MG63 (cell line): ENCODE results near the gene CDH4. TPM values are rescaled to one million over a fixed set of nuclear protein-coding genes. Genes with fewer than 3 reads are reported as not detected.
"Not testable (repeated sequence)": the region's sequence is repeated elsewhere in the genome, so short reads cannot be mapped to it uniquely, and the experiment has no call there.

Experiments
- DNase-seq: peaks from one replicate; pipeline ENCODE4 v3.0.0-alpha.2; 2020
- H3K27me3 ChIP-seq: fragments of 250-450 bp; sonication (Bioruptor Pico); 2 replicates; pipeline ENCODE4 v1.5.1; 2020; ENCODE audit warnings: mild to moderate bottlenecking, moderate library complexity
- H3K36me3 ChIP-seq: fragments of 250-450 bp; sonication (Bioruptor Pico); 2 replicates; pipeline ENCODE4 v1.5.1; 2020; ENCODE audit warnings: mild to moderate bottlenecking, moderate library complexity
- H3K4me3 ChIP-seq: fragments of 250-450 bp; sonication (Bioruptor Pico); 2 replicates; pipeline ENCODE4 v1.5.1; 2020; ENCODE audit warnings: mild to moderate bottlenecking, moderate library complexity
- H3K9me3 ChIP-seq: fragments of 250-450 bp; sonication (Bioruptor Pico); 2 replicates; pipeline ENCODE4 v1.5.1; 2020; ENCODE audit warnings: mild to moderate bottlenecking, moderate library complexity
- total RNA-seq: library from RNA; depleted of rRNA; stranded (reverse); fragments of >200 nt; shearing (Covaris generic); gene quantifications from 2 replicates; pipeline ENCODE4 v1.2.3, GENCODE V29; 2014; ENCODE audit warnings: low replicate concordance

CDH4 gene
- total RNA-seq, 1 experiment from 2014 or later: not detected

DNA sequence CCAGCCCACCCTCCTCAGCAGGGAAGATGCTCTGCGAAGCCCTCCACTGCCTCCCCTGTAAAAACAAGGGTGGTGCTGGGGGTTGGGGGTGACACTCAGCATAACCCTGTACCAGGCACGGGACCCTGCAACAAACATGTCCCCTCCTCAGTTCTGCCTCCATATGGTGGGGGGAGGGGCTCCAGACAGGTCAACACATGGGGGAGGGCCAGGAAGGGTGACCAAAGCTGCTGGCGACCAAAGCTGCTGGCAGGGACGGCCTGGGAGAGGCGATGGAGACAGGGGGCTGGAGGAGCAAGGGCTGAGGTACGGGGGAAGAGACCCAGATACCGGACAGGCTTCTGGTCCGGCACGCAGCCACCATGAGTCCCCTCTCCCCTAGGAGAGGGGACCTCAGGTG, 690.5 kb downstream of the CDH4 start:
- DNase-seq: no peak
- Histone ChIP-seq H3K4me3 (no peak overlapping the region), H3K27me3 (no peaks in the 10 kb centered on the region), H3K36me3 (no peaks in the 10 kb centered on the region), H3K9me3 (no peaks in the 10 kb centered on the region)

DNA sequence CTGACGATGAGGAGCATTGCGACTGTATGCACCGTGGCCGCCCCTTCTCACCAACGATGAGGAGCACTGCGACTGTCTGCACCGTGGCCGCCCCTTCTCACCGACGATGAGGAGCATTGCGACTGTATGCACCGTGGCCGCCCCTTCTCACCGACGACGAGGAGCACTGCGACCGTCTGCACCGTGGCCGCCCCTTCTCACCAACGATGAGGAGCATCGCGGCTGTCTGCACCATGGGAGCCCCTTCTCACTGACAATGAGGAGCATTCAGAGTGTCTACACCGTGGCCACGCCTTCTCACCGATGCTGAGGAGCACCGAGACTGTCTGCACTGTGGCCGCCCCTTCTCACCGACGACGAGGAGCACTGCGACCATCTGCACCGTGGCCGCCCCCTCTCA, 692.9 kb downstream of the CDH4 start:
- H3K4me3 ChIP-seq, DNase-seq: not testable (repeated sequence)

DNA sequence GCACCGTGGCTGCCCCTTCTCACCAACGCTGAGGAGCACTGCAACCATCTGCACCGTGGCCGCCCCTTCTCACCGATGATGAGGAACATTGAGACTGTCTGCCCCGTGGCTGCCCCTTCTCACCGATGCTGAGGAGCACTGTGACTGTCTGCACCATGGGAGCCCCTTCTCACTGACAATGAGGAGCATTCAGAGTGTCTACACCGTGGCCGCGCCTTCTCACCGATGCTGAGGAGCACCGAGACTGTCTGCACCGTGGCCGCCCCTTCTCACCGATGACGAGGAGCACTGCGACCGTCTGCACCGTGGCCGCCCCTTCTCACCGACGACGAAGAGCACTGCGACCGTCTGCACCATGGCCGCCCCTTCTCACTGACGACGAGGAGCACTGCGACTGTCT, 693.4 kb downstream of the CDH4 start:
- H3K27me3 ChIP-seq, H3K36me3 ChIP-seq, H3K4me3 ChIP-seq: not testable (repeated sequence)

More for the DNA sequence above, 692.9 kb downstream of the CDH4 start:
- H3K27me3 ChIP-seq, H3K36me3 ChIP-seq, H3K9me3 ChIP-seq: not testable (repeated sequence)

DNA sequence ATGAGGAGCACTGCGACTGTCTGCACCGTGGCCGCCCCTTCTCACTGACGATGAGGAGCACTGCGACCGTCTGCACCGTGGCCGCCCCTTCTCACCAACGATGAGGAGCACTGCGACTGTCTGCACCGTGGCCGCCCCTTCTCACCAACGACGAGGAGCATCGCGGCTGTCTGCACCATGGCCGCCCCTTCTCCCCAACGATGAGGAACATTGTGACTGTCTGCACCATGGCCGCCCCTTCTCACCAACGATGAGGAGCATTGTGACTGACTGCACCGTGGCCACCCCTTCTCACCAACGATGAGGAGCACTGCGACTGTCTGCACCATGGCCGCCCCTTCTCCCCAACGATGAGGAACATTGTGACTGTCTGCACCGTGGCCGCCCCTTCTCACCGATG, 696.0 kb downstream of the CDH4 start:
- H3K27me3 ChIP-seq, H3K36me3 ChIP-seq, DNase-seq, H3K9me3 ChIP-seq, H3K4me3 ChIP-seq: not testable (repeated sequence)

More for the DNA sequence above, 693.4 kb downstream of the CDH4 start:
- H3K9me3 ChIP-seq, DNase-seq: not testable (repeated sequence)

DNA sequence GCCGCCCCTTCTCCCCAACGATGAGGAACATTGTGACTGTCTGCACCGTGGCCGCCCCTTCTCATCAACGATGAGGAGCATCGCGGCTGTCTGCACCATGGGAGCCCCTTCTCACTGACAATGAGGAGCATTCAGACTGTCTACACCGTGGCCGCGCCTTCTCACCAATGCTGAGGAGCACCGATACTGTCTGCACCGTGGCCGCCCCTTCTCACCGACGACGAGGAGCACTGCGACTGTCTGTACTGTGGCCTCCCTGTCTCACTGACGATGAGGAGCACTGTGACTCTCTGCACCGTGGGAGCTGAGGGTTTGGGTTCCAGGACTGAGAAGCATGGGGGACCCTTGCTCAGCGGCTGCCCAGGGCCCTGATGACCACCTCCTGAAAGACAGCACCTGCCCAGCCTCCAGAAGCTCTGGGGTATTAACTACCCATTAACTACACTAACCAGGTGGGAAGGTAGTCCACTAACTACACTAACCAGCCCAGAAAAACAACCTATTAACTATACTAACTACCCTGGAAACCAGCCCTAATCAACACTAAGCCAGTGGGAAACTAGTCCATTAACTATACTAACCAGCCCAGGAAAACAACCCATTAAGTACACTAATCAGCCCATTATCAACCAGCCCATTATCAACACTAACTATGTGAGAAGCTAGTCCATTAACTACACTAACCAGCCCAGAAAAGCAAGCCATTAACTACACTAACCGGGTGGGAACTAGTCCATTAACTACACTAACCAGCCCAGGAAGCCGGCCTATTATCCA, 696.7 kb downstream of the CDH4 start:
- DNase-seq: no peak
- Histone ChIP-seq H3K4me3 (no peak overlapping the region), H3K27me3 (no peaks in the 10 kb centered on the region), H3K36me3 (no peaks in the 10 kb centered on the region), H3K9me3 (no peaks in the 10 kb centered on the region)

DNA sequence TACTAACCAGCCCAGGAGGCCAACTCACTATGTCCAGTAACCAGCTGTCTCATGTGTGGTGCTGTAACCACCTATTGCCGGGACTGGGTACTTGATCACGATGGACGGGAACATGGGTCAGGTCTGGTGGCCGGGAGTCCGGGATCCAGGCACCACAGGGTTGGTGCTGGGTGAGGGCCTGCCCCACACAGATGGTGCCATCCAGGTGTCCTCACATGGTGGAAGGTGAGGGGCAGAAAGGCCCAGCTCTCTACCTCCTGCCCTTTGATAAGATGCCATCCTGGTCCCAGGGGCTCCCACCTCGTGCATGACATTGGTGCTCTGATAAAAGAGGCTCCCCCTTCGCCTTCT, 697.3 kb downstream of the CDH4 start:
- Histone ChIP-seq H3K27me3 (no peaks in the 10 kb centered on the region; the same call in 1 of the 2 replicates), H3K4me3 (no peak overlapping the region), H3K36me3 (no peaks in the 10 kb centered on the region), H3K9me3 (no peaks in the 10 kb centered on the region)
- DNase-seq: no peak

DNA sequence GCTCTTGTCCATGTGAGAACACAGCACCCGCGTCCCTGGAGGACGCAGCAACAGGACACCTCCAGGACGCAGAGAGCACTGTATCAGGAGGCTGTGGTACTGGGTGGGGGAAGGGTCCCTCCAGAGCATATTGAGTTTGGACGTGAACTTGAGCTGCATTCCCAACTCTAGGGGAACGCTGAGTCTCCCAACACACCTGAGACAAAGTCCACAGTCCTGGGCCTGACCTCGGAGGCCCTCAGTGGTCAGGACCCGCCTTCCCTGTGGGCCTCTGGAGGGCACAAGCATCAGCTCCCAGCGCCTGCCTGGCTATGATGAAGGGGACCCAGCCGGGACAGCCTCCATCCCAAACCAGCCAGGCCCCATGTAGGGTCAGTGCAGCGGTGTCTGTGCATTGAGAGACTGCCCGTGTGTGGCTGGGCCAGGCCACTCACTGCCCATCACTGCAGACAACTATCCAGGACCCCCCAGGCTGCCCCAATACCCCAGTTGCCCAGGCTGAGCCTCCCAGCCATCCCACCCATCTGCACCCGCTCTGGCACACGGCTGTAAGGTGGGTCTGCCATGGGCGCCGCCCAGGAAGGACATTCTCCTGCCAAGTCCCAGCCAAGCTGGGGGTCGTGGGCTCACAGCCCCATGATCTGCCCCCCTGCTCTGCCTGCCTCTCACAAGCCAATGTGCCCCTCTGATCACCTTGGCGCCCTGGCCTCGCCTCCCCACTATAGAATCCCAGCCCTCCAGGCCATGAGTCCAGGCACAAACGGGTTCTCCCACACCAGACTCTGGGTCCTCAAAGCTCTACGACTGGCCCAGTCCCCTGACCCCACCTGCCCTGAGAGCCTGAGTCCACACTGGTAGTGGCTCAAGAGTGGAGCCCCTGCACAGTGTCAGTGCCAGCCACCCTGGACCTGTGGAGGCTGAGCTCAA, 697.9 kb downstream of the CDH4 start:
- H3K27me3 ChIP-seq: peaks cover 6% of the 10 kb centered on the region
- H3K9me3 ChIP-seq: no peaks in the 10 kb centered on the region
- no peak overlapping the region for H3K4me3 ChIP-seq
- H3K36me3 ChIP-seq: no peaks in the 10 kb centered on the region
- DNase-seq: no peak

DNA sequence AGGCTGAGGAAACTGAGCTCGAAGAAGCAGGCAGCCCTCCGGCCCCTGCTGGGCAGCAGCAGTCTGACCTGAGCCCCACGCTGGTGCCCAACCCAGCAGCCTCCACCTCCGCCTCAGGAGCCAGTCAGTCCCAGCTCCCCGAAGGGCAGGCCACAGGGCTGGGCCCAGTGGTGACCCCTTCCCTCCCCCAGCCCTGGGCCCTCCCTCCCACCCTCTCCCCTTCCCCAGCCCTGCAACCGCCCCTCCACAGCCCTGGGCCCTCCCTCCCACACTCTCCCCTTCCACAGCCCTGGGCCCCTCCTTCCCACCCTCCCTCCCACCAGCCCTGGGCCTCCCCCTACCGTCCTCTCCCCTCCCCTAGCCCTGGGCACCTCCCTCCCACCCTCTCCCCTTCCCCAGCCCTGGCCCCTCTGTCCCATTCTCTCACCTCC, 698.6 kb downstream of the CDH4 start:
- Histone ChIP-seq H3K27me3 (peaks cover 11% of the 10 kb centered on the region), H3K4me3 (no peak overlapping the region), H3K9me3 (no peaks in the 10 kb centered on the region), H3K36me3 (no peaks in the 10 kb centered on the region)
- no peak for DNase-seq

DNA sequence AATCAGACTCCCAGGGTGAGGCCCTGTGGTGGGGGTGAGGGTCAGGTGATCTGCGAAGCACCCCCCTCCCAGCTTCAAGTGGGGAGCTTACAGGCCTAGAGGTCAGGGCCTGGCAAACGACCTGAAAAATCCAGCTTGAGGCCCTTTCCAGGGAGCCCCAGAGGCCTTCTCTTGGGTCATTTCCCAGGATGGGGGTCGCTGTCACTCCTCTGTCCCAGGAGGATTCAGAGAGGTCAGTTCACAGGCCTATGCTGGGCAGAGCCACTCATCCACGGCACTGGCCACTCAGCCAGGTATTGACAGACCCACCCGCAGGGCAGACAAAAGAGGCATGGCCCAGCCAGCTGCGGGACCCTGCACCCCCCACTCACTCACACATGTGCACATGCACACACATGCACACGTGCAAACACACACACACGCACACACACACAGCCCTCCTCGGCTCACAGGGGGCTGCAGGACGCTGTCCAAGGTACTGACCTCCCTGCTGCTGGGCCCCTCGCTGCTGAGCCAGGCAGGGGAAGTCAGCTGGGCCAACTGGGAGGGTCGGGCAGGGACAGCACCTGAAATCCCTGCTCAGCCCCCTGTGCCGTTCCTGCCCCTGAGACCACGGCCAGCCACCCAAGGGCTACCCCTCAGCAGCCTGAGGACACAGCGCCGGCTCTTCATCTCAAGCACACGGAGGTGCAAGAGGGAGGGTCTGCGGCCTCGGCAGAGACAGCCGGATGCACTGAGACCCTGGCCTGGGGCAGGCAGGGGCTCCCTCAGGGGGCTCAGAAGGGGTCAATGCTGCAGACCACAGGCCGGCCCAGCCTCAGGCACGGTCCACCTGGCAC, 699.9 kb downstream of the CDH4 start:
- DNase-seq: no peak
- no peak overlapping the region for H3K4me3 ChIP-seq
- H3K9me3 ChIP-seq: no peaks in the 10 kb centered on the region
- H3K36me3 ChIP-seq: no peaks in the 10 kb centered on the region
- H3K27me3 ChIP-seq: peaks cover 18% of the 10 kb centered on the region

DNA sequence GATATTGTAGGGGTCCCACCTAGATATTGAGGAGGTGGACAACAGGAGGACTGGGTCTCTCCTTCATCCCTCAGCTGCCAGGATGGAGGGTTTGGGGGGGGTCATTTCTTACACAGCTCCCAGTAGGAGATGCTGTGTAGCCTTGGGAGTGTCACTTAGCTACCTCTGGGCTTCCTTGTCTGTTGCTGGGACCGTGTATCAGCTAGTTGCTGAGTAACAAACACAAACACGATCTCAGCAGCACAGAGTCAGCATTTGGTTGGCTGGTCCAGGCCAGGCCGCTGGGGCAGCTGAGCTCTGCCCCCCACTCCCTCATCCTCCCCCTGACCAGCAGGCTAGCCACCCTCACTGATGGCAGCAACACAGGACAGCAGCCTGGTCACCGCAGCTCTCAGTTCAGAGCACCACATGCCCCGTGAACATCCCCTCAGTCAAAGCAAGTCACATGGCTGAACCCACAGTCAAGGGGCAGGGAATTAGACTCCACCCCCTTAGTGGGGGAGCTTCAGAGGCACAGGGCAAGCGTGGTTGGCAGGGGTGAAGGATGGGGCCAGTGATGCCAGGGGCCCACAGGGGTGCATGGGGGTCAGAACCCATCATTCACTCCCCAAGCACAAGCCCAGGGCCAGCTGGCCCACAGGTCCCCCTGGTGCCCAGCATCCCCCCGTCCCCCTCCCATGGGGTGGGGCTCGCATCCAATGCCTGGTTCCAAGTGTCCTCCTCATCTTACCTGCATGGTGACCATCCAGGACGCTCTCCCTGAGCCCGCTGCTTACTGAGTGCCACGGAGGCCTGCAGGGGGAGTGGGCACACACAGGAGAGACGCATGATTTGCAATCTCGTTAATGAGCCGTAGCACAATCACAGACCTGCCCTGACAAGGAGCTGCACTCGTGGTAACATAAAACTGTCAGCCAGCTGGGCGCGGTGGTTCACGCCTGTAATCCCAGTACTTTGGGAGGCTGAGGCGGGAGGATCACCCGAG, 701.3 kb downstream of the CDH4 start:
- no peak overlapping the region for H3K4me3 ChIP-seq

DNA sequence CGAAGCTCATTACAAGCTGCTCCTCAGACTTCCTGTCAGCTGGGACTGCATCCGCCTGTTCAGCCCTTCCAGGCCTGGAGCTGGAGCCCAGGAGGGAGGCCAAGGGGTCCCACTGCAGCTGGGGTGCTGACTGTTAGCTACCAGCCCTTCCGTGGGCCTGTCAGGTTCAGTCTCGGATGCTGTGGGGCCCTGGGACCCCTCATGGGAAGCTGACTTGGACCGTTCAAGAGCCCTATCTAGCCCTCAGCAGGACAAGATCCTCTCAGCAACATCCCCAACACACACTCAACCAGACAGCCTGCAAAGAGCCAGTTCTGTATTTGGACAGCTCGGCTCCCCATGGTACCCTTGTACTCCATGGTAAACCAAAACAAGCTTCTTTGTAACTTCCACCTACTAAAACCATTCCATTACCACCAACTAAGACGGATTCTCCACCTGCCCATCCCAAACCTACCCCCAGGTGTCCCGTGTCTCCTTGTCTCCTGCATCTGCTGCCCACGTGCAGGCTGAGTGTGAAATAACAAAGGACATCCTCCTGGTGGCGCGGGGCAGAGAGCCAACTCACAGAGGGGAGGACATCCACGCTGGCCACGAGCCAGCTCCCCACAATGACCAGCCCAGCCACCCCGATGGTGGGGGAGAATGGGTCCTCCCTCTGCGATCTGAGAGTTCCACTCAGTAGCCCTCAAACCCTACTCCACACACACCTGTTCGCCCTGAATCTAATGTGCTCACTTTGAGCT, 702.4 kb downstream of the CDH4 start:
- Histone ChIP-seq H3K4me3 (no peak overlapping the region), H3K36me3 (no peaks in the 10 kb centered on the region), H3K9me3 (no peaks in the 10 kb centered on the region), H3K27me3 (peaks cover 20% of the 10 kb centered on the region)
- DNase-seq: no peak

More for the DNA sequence above, 701.3 kb downstream of the CDH4 start:
- Histone ChIP-seq H3K27me3 (peaks cover 20% of the 10 kb centered on the region), H3K9me3 (no peaks in the 10 kb centered on the region), H3K36me3 (no peaks in the 10 kb centered on the region)
- DNase-seq: no peak

DNA sequence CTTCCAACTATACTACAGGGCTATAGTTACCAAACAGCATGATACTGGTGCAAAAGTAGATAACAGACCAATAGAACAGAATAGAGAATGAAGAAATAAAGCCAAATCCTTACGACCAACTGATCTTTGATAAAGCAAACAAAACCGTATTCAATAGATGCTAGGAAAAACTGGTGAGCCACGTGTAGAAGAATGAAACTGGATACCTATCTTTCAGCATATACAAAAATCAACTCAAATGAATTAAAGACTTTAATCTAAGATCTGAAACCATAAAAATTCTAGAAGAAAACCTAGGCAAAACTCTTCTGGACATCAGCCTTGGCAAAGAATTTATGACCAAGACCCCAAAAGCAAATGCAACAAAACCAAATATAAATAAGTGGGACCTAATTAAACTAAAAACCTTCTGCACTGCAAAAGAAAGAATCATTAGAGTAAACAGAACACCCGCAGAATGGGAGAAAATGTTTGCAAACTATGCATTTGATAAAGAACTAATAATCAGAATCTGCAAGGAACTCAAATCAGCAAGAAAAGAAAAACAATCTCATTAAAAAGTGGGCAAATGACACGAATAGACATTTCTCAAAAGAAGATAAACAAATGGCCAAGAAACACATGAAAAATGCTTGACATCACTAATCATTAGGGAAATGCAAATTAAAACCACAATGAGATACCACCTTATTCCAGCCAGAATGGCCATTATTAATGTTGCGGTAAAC, 703.8 kb downstream of the CDH4 start:
- DNase-seq: no peak
- H3K27me3 ChIP-seq: peaks cover 20% of the 10 kb centered on the region
- H3K9me3 ChIP-seq: no peaks in the 10 kb centered on the region
- no peaks in the 10 kb centered on the region for H3K36me3 ChIP-seq
- no peak overlapping the region for H3K4me3 ChIP-seq

DNA sequence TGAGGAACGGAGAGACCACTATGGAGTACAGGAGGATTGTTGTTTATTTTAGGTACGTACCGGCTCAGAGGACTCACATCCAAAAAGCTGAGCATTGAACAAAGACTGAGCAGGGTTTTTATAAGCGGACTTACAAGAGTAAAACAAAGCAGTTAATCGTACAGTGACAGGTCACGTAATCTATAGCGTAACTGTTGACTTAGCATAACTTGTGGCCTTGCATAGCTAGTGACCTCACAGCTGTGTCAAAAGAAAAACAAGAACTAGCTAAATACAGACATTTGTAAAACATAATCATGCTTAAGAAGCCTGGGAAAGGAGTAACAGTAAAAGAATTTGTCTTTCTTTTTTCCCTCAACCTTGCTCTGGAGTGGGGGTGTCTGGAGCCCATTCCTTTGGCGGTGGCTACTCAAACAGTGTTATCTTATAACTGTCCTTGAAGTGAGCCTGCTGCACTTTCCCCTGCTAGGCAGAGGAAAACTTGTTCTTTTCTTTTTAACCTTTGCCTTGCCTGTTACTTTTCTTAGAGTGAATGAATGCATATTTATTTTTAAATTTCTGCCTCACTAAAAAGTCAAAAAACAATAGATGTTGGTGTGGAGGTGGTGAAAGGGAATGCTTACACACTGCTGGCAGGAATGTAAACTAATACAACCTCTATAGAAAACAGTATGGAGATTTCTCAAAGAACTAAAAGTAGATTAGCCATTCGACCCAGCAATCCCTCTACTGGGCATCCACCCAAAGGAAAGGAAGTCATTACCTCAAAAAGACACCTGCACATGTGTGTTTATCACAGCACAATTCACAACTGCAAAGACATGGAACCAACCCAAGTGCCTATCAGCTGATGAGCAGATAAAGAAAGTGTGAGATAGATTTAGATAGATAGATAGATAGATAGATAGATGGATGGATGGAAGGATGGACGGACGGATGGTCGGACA, 704.6 kb downstream of the CDH4 start:
- H3K9me3 ChIP-seq: no peaks in the 10 kb centered on the region
- no peak for DNase-seq

More for the DNA sequence above, 704.6 kb downstream of the CDH4 start:
- no peak overlapping the region for H3K4me3 ChIP-seq
- peaks cover 20% of the 10 kb centered on the region for H3K27me3 ChIP-seq
- no peaks in the 10 kb centered on the region for H3K36me3 ChIP-seq
